VCaP (cell line): ENCODE measurements around the gene HOXC11.
A peak's percentile ranks its signal among the peaks of the same experiment; 100 is the strongest.

Experiments used
- H3K27ac ChIP-seq: fragments of 450-650 bp; 2 replicates; pipeline ENCODE4 v1.5.1; 2017
- TF ChIP-seq, protein P1 (sequence below): fragments of 450-650 bp; conservative IDR thresholded peaks from 2 replicates; pipeline ENCODE4 v1.5.1; 2017; ENCODE audit warnings: mild to moderate bottlenecking, moderate library complexity

The HOXC11 gene

DNA sequence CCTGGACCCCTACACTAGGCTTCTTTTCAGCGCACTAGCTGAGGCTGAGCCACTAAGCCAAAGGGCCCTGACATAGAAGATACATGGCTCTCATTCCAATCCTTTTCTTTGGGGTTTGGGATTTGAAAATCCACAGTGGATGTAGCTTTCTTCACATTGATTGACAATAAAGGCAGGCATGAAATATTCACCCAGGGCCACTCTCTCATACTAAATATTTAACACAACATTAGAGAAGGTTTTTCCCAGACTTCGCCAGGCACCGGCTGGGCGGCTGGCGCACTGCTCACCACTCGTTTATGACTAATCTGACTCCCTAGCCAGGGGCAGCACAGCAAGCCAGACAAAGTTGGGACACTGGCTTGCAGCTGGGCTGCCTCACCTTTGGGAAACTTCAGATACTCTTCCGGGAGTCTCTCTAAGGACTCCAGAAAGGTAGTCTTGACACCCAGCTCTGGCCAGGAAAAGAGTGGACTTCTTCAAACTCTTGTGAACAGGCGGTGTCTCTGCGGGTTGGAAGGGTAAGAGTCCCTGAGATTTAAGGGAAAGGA lies 699 bp upstream of the HOXC11 start:
- H3K27ac ChIP-seq, result no peak overlapping the region
- TF ChIP-seq, protein P1, sequence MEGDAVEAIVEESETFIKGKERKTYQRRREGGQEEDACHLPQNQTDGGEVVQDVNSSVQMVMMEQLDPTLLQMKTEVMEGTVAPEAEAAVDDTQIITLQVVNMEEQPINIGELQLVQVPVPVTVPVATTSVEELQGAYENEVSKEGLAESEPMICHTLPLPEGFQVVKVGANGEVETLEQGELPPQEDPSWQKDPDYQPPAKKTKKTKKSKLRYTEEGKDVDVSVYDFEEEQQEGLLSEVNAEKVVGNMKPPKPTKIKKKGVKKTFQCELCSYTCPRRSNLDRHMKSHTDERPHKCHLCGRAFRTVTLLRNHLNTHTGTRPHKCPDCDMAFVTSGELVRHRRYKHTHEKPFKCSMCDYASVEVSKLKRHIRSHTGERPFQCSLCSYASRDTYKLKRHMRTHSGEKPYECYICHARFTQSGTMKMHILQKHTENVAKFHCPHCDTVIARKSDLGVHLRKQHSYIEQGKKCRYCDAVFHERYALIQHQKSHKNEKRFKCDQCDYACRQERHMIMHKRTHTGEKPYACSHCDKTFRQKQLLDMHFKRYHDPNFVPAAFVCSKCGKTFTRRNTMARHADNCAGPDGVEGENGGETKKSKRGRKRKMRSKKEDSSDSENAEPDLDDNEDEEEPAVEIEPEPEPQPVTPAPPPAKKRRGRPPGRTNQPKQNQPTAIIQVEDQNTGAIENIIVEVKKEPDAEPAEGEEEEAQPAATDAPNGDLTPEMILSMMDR, result no peak

DNA sequence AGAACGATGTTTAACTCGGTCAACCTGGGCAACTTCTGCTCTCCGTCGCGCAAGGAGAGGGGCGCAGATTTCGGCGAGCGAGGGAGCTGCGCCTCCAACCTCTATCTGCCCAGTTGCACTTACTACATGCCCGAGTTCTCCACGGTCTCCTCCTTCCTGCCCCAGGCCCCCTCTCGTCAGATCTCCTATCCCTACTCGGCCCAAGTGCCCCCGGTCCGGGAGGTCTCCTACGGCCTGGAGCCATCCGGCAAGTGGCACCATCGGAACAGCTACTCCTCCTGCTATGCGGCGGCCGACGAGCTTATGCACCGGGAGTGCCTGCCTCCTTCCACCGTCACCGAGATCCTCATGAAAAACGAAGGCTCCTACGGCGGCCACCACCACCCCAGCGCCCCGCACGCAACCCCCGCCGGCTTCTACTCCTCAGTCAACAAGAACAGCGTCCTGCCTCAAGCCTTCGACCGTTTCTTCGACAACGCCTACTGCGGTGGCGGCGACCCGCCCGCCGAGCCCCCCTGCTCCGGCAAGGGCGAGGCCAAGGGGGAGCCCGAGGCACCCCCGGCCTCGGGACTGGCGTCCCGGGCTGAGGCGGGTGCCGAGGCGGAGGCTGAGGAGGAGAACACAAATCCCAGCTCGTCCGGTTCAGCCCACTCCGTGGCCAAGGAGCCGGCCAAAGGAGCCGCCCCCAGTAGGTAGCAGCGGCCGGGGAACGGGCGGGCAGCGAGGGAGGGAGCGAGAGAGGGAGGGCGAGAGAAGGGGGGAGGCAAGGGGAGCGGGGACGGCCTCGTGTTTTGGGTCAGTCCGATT lies 513 bp downstream of the HOXC11 start:
- TF ChIP-seq, protein P1, result no peak
- H3K27ac ChIP-seq, result no peak overlapping the region

DNA sequence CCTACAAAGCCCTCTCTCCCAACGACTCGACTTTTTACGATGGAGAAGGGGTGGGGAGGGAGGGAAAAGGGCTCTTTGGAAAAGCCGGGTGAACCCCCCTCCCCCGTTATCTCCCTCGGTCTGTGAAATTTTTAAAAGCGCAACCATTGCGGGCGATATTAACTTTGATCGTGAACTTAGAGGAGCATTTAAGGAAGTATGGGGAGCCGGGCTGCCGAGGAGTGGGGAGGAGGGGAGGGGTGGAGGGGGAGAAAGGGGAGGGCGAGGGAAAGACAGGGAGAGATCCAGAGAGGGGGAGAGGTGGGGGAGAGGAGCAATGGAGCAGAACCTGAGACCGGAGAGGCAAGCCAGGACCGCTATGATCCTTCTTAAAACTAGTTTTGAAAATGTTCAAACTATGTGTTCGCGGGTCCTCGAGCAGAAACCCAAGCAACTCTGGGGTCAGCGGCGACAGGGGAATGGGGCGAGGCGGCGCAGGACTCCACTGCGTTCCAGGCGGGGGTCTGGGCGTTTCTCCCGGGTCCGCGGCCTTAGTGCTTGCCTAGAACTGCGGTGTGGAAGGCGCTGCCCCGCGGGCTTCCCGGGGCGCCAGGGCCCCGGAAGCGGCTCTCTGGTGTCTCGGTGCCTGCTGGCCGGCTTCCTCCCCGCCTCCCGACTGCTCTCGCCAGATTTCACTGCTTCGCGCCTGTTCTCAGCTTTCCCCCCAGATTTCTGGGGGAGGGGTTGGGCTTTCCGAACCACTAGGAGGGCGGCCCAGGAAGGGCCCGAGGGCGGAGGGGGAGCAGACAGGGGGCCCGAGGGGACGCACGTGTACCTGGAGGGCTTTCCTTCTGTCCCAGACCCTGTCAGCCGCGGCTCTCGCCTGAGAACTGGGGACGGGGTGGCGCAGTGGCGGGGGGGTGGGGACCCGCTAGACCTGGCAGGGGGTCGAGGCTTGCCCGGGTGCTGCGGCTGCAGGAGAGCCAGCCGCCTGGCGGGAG lies 1.4 kb downstream of the HOXC11 start, which contains the start of gene HOTAIR:
HOTAIR (minus strand) TSS at position 871 of the 980 bp plus-strand sequence.
- peak within 1 kb of the TSS; percentile 56; the same call in 1 of the 2 replicates for H3K27ac ChIP-seq
- TF ChIP-seq, protein P1, result no peak

DNA sequence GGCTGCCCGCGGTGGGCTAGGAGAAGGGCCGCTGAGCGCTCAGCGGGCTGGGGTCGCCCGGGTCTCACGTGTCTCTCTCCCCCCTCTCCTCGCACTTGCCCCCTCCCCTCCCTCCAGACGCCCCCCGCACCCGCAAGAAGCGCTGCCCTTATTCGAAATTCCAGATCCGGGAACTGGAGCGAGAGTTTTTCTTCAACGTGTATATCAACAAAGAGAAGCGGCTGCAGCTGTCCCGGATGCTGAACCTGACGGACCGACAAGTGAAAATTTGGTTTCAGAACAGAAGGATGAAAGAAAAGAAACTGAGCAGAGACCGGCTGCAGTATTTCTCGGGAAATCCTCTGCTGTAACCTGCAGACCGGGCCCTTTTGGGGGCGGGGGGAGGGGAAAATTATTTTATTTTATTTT lies 2.1 kb downstream of the HOXC11 start:
- peak overlapping the region; percentile 56; the same call in 1 of the 2 replicates for H3K27ac ChIP-seq

DNA sequence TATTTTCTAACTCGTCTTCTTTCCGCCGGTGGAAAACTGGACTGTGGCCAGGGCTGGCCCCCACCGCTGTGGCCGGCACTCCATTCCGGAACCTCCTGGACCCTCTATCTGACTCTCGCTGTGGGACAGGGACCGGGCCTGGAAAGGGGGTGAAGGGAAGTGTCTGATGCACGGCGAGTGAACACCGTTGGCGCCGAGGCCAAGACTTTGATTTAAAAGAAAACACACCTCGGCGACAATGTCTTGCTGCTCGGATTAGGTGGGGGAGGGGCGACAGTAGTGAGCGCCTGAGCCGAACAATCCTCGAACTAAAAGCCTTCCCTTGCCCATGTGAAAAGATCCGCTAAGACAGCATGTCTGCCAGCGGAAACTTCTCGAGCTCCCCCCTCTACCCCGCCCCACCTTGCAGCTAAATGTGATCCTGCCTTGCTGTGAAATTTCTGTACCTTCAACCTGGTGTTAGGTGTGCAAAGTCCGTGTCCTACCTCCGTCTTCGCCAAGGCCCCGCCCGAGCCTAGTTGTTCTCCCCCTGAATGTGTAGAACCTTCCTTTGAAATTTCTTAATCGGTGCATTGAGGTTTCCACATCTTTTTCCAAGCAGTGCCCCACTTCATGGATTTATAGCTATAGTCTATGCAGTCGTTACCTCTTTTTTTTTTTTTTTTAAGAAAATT lies 2.7 kb downstream of the HOXC11 start:
- H3K27ac ChIP-seq, result peak overlapping the region; percentile 56; the same call in 1 of the 2 replicates
- TF ChIP-seq, protein P1, result no peak

More for the DNA sequence above, 2.1 kb downstream of the HOXC11 start:
- TF ChIP-seq, protein P1, result no peak

DNA sequence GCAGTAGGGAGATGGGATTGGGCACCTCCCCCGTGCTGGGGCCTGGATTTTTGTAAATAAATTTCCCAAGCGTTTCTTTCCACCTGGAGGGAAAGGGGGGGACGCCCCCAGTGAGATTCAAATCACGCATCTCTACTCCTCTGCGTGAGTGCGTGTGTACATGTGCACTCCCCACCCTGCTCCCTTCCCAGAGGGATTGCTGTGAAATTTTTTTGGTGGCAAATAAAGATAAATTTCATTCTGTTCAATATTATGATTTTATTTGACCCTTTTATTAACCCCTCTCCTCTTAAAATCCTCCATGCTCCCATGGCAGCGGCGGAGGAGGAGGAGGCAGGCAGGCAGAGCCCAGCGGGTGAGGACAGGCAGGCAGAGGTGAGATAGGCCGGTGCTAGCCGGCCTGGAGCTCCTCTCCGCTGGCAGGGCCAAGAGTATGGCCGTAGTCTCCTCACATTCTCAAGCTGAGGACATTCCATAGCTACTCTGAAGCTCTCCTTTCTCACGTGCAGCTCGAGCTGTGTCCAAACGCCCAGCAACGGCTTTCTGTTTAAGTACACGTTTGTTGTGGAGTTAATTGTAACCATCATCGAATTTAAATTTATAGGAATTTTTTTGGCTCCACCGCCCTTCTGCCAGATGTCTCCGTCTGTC lies 3.4 kb downstream of the HOXC11 start:
- H3K27ac ChIP-seq, result no peak overlapping the region
- TF ChIP-seq, protein P1, result no peak
